Posterior vena cava (tissue), 2 donors: ENCODE data around the gene MORN1. TPM values are rescaled to one million over a fixed set of nuclear protein-coding genes. Genes with fewer than 3 reads are reported as not detected.

ENCODE experiments used
- DNase-seq: peaks from one replicate; pipeline ENCODE4 v3.0.0-alpha.2; 2020; ENCODE audit warnings: low spot score
- intact Hi-C, 2 donors: fragments of 100-400 bp; cut with DNase I; formaldehyde crosslinking; loops; one replicate each; pipeline versions ENCODE4 v1.14.1 to v1.14.2; 2022 to 2023
- total RNA-seq, 2 donors: library from RNA; stranded (reverse); fragmentation: NEBNext Ultra II Directional; extraction: Animal tissue kit (Norgen Biotek cat#: 25700); gene quantifications; one replicate each; pipeline ENCODE4 v1.2.1, GENCODE V29; 2021
- donor health status: DM: yes; HTN: yes; CAD: no.
- donor health status: DM: yes; HTN: yes; CAD: no.

The MORN1 gene
- total RNA-seq, 2 donors from 2014 or later: 3.8 to 5.5 TPM

DNA sequence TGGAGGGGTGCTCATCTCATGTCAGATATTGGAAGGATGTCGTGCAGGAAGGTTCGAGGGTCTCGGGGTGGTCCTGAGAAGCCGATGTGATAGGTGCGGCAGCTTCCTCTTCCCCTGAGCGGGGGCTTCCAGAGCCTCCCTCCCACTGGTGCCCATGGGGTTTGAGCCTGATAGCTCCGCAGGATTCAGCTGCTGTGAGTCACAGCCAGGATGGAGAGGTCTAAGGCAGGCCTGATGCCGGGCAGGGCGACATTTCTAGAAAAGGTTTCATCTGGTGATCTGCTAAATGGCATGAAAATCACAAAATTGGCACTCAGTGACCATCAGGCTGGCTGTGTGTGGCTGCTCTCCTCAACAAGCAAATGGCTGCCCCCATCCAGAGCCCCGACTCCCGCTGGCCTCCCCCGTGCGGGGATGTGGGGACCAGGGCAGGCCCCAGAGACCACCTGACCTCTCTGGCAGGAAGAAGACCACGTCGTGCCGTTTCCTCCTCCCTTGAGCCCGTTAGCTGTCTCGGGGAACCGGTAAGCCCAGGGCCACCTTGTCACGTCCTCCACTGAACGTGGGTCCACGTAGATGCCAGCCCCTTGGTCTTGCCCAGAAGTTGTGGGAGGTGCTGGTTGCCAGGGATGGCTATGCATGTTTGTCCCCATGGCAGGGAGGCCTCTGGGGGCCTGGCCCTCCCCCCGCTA, 97.2 kb downstream of the MORN1 start:
- intact Hi-C loops: no loop called here
- no peak for DNase-seq

DNA sequence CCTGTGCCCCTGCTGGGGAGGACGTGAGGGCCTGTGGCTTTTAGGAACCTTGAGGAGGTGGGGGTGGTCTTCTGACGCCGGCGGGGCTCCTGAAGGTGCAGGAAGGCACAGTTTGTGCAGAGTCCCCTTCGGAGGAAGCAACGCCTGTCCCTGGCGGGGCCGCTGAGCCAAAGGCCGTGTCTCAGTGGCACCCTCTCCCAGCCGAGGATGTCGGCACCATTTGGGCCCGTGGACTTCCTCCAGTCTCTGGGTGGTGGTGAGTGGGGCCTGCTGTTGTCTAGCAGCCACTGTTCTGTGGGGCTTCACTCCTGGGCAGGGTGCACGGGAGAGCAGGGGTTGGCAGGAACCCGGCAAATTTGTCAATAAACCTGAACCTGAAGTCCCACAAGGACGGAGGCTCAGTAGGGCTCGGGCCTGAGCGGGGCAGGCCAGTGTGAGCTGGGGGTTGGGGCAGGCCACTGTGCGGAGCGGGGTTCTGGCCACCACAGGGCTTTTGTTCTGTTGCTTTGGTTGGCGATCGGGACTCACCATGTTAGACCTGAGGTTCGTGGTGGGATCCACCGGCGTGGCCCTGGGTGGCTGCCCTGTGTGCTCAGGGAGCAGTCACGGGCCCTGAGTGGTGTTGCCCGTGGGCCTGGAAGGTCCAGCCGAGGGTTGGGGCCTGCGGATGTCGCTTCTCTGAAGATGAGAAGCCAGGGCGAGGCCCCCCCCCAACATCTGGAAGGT, 98.5 kb downstream of the MORN1 start:
- intact Hi-C loops: no loop called here
- no peak for DNase-seq

DNA sequence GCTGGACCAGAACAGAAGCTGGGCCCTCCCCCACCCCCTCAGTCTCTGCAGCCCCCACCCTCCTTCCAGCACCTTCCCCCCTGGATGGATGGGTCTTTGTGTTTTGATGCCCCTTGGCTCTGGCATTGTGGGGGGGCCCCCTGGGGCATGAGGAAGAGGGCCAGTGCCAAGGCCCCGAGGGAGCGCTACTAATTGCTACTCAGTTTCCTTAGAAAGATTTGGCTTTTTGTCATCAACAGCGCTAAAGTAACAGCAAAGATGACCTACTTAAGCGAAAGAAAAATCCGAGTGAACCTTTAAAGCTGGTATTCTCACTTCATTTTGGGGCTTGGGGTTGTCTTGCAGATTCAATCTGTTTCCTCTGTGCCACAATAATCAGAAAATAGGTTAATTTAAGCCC, 99.8 kb downstream of the MORN1 start:
- intact Hi-C loops: no loop called here
- DNase-seq: no peak

DNA sequence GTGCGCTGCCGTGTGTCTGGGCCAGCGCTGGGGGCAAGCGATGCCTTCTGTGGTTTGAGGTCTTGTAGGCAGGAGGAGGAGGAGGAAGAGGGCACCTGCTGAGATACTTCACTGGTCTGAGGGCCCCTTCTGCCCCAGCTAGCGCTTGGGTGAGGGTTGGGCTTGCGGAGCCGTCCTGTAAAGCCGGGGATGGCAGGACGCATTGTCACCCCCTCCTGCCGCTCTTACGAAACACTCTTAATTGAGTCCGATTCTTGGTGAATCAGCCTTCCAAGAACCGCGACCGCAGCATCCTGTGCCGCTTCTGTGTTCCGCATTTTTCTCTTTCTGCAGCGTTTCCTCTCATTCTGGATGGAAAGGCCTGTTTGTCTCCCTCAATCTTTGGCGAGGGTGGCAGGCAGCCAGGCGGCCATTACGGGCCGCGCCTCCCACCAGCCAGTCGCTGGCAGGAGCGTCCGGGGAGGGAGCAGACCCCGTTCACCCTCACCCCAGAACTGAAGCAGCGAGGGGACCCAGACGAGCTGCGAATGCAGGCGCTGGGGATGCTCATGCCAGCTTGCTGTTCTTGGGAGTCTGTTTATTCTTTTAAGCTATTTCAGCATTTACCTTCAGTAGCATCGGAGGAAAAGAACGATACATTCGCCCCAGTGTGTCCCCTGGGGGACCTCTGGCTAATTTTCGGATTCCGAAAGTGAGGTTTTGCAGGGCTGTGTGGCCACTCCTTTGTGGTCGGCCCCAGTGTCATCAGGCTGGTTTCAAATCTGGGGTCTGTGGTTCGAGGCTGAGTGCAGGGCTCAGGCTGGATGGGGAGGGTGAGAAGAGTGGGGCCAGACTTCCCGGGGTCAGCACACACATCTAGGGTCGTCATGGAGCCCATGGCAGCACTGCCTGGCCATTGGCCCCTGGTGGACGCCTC, 100.5 kb downstream of the MORN1 start:
- intact Hi-C loops: no loop called here
- peak; percentile 97 for DNase-seq

DNA sequence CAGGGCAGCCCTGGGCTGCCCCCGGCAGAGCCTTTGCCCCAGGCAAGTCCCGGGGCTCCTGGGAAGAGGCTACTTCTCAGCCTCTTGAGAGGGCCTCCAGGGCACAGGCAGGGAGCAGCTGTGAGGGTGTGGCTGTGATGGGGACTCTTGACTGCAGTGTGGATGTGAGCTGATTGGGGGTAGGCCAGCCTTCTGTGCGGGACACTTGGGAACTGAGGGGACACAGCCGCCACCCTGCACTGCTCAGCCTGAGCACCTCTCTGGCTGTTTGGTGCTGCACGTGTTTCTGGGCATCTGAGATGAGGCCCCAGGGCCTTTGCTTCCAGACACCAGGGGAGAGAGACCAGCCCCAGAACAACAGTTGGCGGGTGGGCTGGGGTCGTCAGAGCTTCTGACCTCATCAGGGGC, 101.2 kb downstream of the MORN1 start:
- DNase-seq: no peak
- intact Hi-C loops: no loop called here

DNA sequence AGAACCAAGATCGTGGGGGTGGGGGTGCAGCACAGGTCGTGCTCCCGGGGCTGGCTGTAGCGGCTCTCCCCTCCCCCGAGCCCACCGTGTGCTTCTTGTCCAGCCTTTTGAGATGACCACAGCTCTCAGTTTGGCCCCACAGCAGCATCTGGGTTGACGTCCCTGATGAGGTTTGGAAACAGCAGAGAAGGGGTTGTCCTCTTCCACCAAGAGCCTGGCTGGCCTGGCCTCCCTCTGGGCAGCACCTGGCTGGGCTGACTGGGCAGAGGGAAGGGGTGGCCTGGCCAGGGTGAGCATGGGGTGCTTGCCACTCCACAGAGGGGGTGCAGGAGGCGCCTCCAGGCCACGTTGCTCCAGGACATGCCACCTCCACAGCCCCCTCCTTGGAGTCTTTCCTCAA, 101.7 kb downstream of the MORN1 start:
- no peak for DNase-seq
- intact Hi-C loops: no loop called here

DNA sequence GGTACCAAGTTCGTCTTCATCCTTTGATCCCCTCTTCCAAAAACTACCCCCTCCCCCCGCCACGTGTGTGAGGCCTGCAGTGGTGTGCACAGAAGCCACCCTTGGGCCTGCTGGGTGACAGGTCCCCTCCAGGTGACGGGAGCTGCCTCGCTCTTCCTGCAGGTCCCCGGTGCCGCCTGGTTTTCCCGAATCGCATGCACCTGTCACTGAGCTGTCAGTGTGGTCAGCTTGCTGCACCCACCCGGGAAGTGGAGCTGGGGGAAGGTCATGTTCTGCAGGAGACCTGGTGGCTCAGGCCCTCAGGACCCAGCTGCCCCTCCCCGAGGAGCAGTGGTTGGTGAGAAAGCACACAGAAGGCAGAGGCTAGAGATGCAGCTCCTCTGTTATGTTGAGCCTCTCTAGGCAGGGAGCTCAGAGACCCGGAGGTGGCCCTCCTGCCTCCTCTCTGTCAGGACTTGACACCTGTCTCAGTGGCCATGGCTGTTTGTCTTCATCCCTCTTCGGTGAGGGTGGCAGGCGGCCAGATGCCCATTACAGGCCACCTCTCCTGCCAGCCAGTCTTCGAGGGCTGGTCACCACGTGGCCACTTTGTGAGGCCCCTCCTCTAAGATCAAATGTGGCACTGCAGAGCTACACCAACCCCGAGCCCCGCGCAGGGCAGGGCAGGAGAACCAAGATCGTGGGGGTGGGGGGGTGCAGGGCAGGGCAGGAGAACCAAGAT, 102.4 kb downstream of the MORN1 start:
- no peak for DNase-seq
- intact Hi-C loops: no loop called here

DNA sequence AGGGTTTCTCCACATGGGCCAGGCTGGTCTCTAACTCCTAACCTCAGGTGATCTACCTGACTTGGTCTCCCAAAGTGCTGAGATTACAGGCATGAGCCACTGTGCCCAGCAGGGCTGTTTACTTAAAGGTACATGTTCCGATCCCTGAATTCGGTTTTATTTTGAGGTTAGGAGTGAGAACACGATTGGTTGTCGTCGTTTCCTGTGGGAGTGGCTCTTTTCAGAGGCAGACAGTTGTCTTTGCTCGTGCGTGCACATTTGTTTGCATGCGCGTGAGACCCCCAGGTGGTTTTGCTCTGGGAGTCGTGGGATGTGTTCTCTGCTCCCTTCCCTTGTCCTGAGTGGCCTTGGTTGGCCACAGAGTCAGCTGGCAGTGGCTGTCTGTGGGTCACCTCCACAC, 103.0 kb downstream of the MORN1 start:
- DNase-seq: no peak
- intact Hi-C loops: no loop called here

DNA sequence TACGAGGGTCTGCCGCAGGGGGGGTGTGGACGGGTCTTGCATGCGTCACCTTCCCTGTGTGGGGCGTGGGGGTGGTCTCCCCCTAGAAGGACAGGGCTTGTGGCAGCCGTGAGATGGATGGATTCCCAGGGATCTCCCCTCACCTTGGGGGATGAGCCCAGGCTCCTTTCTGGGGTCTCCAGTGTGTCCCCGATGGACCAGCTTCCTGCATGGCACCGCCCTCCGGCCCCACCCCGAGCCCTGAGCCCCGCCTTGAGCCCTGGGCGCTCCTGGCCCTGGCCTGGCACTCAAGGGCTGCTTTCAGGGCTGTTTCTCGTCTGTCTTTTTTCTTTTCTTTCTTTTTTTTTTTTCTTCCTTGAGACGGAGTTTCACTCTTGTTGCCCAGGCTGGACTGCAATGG, 103.7 kb downstream of the MORN1 start:
- intact Hi-C loops: no loop called here
- no peak for DNase-seq

DNA sequence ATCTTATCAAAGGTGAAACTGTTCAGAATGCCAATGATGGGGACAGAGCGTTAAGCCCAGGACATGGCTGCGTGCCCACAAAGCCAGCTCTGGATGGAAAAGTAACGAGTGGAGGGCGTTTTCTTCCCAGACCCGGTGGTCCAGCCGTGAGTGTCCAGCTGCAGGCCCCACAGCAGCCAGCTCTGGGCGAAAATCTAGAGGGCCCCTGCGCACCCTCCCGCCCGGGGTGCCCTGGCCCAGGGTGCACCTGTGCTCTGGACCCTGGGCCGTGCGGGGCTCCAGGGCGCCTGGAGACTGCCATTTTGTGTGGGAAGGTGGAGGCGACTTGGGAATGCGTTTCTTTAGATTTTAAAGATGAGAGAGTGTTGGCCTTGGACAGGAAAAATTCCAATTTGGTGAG, 104.4 kb downstream of the MORN1 start:
- intact Hi-C loops: no loop called here
- DNase-seq: no peak

DNA sequence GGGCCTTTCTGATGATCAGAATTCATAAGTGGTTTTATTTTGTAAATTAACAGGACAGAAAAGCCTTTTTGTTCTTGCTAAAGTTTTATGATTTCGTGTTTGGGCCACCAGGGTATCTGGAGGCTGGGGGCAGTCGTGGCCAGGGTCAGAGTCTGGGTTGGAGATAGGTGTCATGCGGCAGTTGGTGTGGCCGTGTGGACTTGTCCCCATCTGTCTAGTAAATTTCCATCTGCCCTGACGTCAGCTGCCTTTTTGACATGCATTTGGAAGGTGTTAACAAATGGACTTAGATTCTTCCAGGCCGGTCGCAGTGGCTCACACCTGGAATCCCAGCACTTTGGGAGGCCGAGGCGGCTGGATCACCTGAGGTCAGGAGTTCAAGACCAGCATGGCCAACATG, 106.4 kb downstream of the MORN1 start:
- DNase-seq: no peak
- intact Hi-C loops: no loop called here

DNA sequence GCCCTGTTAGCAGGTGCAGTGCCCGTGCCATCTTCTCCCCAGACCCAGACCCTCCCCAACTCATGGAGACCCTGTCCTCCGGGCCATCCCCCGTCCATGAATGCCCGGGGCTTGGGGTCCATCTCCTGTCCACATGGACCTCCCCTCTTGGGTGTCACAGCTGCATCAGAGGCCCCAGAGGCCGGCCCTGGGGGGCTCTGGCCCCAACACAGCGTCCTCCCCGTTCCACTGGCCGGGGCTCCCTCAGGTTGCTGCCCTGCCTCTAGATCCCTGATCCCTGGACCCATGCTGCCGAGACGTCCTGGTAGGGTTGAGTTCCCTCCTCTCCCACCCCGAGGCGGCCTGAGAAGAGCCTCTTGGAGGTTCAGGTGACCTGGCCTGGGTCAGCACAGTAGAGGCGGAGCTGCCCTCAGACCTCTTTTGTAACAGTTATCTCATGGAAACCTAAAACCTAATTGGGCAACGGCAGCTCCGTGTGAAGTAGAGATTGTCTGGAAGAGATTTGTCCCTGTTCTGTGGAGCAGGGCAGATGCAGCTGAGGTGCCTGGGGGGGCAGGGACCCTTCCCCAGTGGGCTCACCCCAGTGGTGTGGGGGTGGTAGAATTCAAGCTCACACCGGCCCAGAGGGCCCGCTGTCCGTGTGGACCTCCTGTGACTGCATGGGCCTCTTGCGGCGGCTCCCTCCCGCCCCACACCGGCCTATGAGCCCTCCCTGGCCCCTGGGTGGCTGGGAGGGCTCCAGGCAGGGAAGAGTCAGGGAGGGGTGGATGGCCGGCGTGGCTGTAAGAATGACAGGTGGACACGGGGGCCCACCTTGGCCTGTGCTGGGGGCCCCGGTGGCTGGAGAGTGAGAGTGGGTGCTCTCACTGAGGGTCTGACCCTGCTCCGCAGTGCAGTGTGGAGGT, 107.1 kb downstream of the MORN1 start:
- no peak for DNase-seq
- intact Hi-C loops: no loop called here

DNA sequence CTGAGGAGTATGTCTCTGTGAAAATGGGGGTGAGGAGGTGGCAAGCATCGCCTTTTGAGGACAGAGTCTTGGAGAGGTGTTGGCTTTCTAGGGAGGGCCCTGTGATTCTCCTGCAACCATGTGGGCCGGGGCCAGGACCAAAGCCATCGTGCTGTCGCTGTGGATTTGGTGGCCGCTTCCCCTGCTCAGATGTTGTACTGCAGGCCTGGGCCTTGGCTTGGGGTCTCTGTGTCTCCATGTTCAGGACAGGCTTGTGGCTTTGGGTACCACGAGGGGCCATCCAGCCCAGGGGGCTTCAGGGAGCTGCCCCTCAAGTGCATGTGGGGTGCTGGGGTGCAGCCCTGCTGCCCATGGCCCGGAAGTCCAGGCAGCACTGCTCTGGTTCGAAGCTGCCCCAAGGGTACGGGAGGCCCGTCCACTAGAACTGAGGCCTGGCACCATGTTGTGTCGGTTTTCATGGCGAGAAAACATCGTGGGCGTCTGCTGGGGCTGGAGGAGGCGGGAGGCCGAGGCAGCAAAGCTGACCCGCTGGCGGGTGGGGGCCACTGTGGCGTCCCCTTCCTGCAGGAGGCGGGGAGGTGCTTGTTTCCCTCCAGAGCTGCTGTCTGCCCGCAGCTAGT, 107.9 kb downstream of the MORN1 start:
- intact Hi-C loops: no loop called here
- DNase-seq: no peak

DNA sequence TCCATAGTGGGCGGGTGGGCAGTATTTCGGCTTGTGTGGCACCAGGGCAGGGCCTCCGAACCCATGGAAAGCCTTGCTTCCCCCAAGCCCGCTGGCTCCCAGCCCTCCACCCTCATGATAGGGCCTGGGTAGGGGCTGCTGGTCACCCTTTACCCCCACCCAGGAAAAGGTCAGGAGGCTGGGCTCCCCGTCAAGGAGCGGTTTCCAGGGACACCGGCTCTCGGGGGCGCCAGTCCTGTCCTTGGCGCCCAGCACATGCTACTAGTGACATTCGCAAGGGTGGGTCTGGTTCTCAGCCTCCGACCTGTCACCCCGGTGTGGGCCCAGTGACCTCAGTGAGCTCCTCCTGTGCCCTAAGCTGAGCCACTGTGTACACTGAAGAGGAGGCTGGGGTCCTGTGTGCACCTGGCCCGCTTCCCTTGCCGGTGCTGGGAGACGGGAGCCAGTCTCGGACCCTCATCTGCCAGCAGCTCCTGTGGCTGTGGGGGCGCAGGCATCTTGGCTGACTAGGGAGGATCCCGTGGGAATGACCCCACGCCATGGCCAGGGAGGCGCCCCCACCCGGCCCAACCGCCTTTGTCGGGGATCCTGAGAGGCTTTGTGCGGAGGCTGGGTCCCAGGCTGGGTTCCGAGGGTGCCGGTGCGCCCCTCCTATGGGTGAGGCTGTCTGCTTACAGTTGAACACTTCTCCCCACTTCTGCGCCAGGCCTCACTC, 108.6 kb downstream of the MORN1 start:
- intact Hi-C loops: no loop called here
- no peak for DNase-seq

DNA sequence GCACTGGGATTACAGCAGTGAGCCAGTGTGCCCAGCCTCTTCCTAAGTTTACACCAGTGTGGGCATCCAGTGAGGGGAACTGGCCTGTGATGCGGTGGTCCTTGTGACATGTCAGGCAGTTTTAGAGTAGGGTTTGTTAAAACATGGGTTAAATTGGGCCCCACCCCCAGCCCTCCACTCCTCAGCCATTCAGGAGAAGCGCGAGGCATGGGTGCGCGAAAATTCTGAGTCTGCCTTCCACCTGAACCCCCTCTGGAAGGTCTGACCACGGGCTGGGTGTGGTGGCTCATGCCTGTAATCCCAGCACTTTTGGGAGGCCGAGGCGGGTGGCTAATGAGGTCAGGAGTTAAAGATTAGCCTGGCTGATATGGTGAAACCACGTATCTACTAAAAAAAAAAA, 111.5 kb downstream of the MORN1 start:
- intact Hi-C loops: loop anchor here in 1 of 2 donors (5.0 kb wide), 1 partner anchor 37 kb away; no protein-coding TSS in a partner anchor
- no peak for DNase-seq

DNA sequence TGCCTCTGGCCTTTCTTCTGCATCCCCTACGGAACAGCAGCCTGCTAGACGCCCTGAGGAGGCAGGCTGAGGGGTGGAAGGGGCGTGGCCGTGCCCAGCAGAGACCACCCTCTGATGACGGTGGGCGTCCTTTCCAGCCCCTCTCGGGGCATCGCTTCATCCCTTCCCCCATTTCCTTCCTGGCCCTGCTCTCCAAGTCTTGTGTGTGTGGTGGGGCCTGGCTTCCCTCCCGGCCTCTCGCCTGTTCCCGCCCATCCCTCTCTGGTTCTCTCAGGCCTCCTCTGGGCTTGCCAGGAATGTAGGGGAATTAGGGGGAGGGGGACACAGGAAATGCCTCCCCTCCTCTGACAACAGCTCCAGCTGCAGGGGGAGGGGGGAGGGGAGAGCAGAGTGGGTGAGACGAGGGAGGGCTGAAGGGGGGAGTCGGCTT, 112.1 kb downstream of the MORN1 start:
- DNase-seq: peak; percentile 88
- intact Hi-C loops: loop anchor here in 1 of 2 donors (5.0 kb wide), 1 partner anchor 38 kb away; no protein-coding TSS in a partner anchor

DNA sequence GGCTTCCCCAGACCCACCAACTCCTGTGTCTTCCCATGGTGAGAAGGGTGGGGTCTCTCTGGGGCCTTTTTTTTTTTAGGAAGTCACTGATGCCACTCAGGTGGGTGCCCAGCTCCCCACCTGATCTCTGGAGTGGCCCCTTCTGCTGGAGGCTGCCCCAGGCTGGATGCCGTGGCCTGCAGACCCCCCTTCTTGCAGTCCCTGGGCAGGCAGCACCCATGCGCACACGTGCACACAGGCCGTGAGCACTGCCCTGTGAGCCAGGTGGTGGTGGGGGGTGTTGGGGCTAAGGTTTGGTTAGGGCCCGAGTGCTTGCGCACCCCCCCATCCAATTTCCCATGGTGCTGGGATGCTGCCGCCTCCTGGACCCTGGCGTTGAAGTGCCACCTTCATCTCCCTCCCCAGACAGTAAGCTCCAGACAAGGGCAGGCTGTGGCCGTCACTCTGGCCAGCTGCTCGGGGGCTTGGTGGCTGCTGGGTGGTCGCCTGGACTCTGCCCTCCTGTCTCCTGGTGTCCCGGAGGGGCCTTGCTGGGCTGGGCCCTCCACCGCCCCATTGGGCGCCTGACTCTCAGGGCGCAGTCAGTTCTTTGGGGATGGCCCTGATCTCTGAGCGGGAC, 112.7 kb downstream of the MORN1 start:
- intact Hi-C loops: loop anchor here in 1 of 2 donors (5.0 kb wide), 1 partner anchor 39 kb away; no protein-coding TSS in a partner anchor

More for the DNA sequence above, 112.7 kb downstream of the MORN1 start:
- no peak for DNase-seq
